ENCODE data around the gene SDK1. TPM values are rescaled to one million over a fixed set of nuclear protein-coding genes. Genes with fewer than 3 reads are reported as not detected.

SDK1 gene
- total RNA-seq, 4 donors from 2014 or later = 1.2 to 1.8 (median 1.5) TPM

DNA sequence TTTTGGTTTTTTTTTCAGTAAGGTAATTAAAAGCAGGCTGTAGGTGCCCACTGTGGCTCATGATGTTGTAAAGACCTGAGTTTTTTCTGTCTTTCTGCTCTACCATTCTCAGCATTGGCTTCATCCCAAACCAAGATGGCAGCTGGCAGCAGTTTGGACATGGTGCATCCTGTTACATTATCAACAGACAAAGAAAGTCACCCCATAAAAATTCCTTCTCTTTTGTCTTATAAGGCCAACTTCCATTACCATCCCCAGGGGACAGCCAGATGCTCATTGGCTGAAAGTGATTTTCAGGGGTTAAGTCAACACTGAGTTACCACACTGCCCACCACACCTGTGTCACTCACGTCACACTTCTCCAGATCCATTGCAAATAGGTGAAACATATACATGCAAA is 558.4 kb downstream of the SDK1 start:
- H3K4me3 ChIP-seq = no peak overlapping the region
- H3K27me3 ChIP-seq = no peaks in the 10 kb centered on the region
- intact Hi-C loops (cut with DNase I; ENCODE audit: low total_unique reads) (no loop called here), in situ Hi-C loops (cut with MboI; ENCODE audit: low sequenced_read_pairs in 4 of 4) (no loop called here)
- TF ChIP-seq, protein P1, sequence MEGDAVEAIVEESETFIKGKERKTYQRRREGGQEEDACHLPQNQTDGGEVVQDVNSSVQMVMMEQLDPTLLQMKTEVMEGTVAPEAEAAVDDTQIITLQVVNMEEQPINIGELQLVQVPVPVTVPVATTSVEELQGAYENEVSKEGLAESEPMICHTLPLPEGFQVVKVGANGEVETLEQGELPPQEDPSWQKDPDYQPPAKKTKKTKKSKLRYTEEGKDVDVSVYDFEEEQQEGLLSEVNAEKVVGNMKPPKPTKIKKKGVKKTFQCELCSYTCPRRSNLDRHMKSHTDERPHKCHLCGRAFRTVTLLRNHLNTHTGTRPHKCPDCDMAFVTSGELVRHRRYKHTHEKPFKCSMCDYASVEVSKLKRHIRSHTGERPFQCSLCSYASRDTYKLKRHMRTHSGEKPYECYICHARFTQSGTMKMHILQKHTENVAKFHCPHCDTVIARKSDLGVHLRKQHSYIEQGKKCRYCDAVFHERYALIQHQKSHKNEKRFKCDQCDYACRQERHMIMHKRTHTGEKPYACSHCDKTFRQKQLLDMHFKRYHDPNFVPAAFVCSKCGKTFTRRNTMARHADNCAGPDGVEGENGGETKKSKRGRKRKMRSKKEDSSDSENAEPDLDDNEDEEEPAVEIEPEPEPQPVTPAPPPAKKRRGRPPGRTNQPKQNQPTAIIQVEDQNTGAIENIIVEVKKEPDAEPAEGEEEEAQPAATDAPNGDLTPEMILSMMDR (IDR thresholded peaks at IDR 0.05 in 4 of 5, conservative IDR thresholded peaks at IDR 0.05 in 1 of 5) = no peak
- TF ChIP-seq POLR2A (IDR thresholded peaks at IDR 0.05) = no peak
- H3K9me3 ChIP-seq = no peaks in the 10 kb centered on the region
- ATAC-seq (no peak), DNase-seq (no peak)
- no peak overlapping the region for H3K27ac ChIP-seq
- H3K36me3 ChIP-seq = no peaks in the 10 kb centered on the region
- H3K4me1 ChIP-seq = no peaks in the 10 kb centered on the region

DNA sequence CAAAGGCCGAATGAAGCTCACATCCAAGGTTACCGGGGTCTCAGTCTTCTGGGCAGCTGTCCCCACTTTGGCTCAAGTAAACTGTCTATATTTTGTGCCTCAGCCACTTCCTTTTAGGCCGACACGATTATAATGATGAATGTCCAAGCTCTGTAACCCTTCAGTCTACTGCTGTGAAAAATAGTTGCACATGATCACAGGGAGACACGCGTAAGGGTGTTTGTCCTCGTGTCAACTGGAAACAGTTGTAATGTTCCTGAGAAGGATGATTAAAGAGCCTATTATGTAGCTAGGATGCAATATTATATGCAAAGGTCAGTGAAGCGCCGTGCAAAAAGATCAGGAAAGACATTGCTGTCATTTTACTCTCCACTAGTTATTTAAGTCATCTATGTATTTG is 559.9 kb downstream of the SDK1 start:
- H3K36me3 ChIP-seq = no peaks in the 10 kb centered on the region
- no peaks in the 10 kb centered on the region for H3K27me3 ChIP-seq
- intact Hi-C loops (cut with DNase I; ENCODE audit: low total_unique reads) (no loop called here), in situ Hi-C loops (cut with MboI; ENCODE audit: low sequenced_read_pairs in 4 of 4) (no loop called here)
- H3K4me1 ChIP-seq = no peaks in the 10 kb centered on the region
- no peak overlapping the region for H3K27ac ChIP-seq
- H3K9me3 ChIP-seq = no peaks in the 10 kb centered on the region
- ATAC-seq = no peak
- H3K4me3 ChIP-seq = no peak overlapping the region
- no peak for DNase-seq
- TF ChIP-seq POLR2A (IDR thresholded peaks at IDR 0.05) = no peak
- TF ChIP-seq, protein P1 (IDR thresholded peaks at IDR 0.05 in 4 of 5, conservative IDR thresholded peaks at IDR 0.05 in 1 of 5) = no peak

DNA sequence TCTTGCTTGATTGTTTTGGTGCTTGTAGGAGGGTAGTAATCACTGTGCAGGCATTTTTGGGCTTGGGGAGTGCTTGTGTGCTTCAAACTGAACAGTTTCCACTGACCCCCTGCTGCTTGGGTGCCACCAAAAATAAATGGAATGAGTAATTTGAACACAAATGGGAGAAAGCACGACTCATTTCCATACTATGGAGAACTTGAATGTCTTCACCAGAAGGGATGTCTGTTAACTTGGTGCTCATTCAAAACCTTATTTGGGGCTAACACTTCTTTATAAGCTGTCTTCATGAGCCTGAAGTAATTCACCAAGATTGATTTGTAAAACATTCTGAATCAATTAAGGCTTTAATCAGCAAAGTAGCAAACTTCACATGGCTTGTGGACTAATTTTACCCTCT is 560.3 kb downstream of the SDK1 start:
- Histone ChIP-seq H3K27me3 (no peaks in the 10 kb centered on the region), H3K36me3 (no peaks in the 10 kb centered on the region), H3K9me3 (no peaks in the 10 kb centered on the region), H3K27ac (no peak overlapping the region), H3K4me1 (no peaks in the 10 kb centered on the region), H3K4me3 (no peak overlapping the region)
- no peak for DNase-seq
- in situ Hi-C loops (cut with MboI; ENCODE audit: low sequenced_read_pairs in 4 of 4) (no loop called here), intact Hi-C loops (cut with DNase I; ENCODE audit: low total_unique reads) (no loop called here)
- no peak for ATAC-seq
- no peak for TF ChIP-seq POLR2A (IDR thresholded peaks at IDR 0.05)
- TF ChIP-seq, protein P1 (IDR thresholded peaks at IDR 0.05 in 4 of 5, conservative IDR thresholded peaks at IDR 0.05 in 1 of 5) = no peak

DNA sequence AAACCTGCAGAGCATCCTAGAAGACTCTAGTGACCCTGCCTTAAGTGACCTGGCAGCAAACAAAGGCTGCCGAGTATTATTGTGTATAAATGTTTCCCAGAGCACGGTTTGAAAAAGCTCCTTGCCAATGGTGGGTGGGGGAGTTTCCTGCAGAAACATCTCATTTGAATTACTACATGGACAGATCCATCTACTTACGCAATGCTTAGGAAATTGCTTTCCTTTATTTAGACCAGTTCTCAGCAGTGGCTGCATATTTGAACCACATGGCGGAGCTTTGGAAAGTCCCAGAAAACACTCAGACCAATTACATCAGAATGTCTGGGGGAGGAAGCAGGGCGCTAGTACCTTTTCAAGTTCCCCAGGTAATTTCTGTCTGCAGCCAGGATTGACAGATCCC is 560.9 kb downstream of the SDK1 start:
- Histone ChIP-seq H3K9me3 (no peaks in the 10 kb centered on the region), H3K4me3 (no peak overlapping the region), H3K4me1 (no peaks in the 10 kb centered on the region), H3K27me3 (no peaks in the 10 kb centered on the region), H3K36me3 (no peaks in the 10 kb centered on the region), H3K27ac (no peak overlapping the region)
- ATAC-seq (peak; percentile 69 to 79), DNase-seq (peak; percentile 16 to 31)
- TF ChIP-seq, protein P1 (IDR thresholded peaks at IDR 0.05 in 4 of 5, conservative IDR thresholded peaks at IDR 0.05 in 1 of 5) = no peak
- TF ChIP-seq POLR2A (IDR thresholded peaks at IDR 0.05) = no peak
- intact Hi-C loops (cut with DNase I; ENCODE audit: low total_unique reads) = no loop called here
- in situ Hi-C loops (cut with MboI; ENCODE audit: low sequenced_read_pairs in 4 of 4) = no loop called here

DNA sequence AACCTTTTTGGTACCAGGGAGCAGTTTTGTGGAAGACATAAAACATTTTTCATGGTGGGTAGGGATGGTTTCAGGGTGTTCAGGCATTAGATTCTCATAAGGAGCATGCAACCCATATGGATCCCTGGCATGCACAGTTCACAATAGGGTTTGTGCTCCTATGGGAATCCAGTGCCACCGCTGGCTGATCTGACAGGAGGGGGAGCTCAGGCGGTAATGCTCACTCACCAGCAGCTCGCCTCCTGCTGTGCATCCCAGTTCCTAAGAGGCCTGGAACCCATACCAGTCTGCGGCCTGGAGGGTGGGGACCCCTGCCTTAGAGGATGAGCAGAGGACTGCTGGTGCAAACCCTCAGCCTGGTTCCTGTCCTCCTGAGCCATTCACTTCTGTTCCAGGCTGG is 561.7 kb downstream of the SDK1 start:
- Histone ChIP-seq H3K27me3 (no peaks in the 10 kb centered on the region), H3K9me3 (no peaks in the 10 kb centered on the region), H3K4me3 (no peak overlapping the region), H3K4me1 (no peaks in the 10 kb centered on the region), H3K36me3 (no peaks in the 10 kb centered on the region), H3K27ac (no peak overlapping the region)
- intact Hi-C loops (cut with DNase I; ENCODE audit: low total_unique reads) (no loop called here), in situ Hi-C loops (cut with MboI; ENCODE audit: low sequenced_read_pairs in 4 of 4) (no loop called here)
- ATAC-seq = no peak
- DNase-seq = no peak
- TF ChIP-seq POLR2A (IDR thresholded peaks at IDR 0.05) = no peak
- TF ChIP-seq, protein P1 (IDR thresholded peaks at IDR 0.05 in 4 of 5, conservative IDR thresholded peaks at IDR 0.05 in 1 of 5) = no peak
